ENCODE results near the gene GFOD1.

The GFOD1 gene

GRCh38 chr6:13407368-13407708, 80.1 kb downstream of the GFOD1 start:
- no peak overlapping the region for H3K4me3 ChIP-seq (ENCODE audit: low read depth, low read length)
- no peak for DNase-seq (ENCODE audit: low read depth)
- TF ChIP-seq CTCF (IDR thresholded peaks at IDR 0.05; ENCODE audit: insufficient read depth, low read depth, low read length, missing control alignments): no peak

- no peak overlapping the region for H3K4me3 ChIP-seq (ENCODE audit: low read depth, low read length)
- TF ChIP-seq CTCF (IDR thresholded peaks at IDR 0.05; ENCODE audit: insufficient read depth, low read depth, low read length, missing control alignments): no peak
- DNase-seq (ENCODE audit: low read depth): no peak
Observed at GRCh38 chr6:13406781-13407180, 80.6 kb downstream of the GFOD1 start.

- H3K4me3 ChIP-seq (ENCODE audit: low read depth, low read length): no peak overlapping the region
- no peak for DNase-seq (ENCODE audit: low read depth)
- no peak for TF ChIP-seq CTCF (IDR thresholded peaks at IDR 0.05; ENCODE audit: insufficient read depth, low read depth, low read length, missing control alignments)
Observed at GRCh38 chr6:13405961-13406477, 81.4 kb downstream of the GFOD1 start.

GRCh38 chr6:13404892-13405254, 82.5 kb downstream of the GFOD1 start:
- no peak for DNase-seq (ENCODE audit: low read depth)
- TF ChIP-seq CTCF (IDR thresholded peaks at IDR 0.05; ENCODE audit: insufficient read depth, low read depth, low read length, missing control alignments): no peak
- H3K4me3 ChIP-seq (ENCODE audit: low read depth, low read length): no peak overlapping the region

- no peak for DNase-seq (ENCODE audit: low read depth)
- H3K4me3 ChIP-seq (ENCODE audit: low read depth, low read length): no peak overlapping the region
- no peak for TF ChIP-seq CTCF (IDR thresholded peaks at IDR 0.05; ENCODE audit: insufficient read depth, low read depth, low read length, missing control alignments)
Observed at GRCh38 chr6:13404228-13404891, 83.0 kb downstream of the GFOD1 start.

GRCh38 chr6:13402711-13403110, 84.7 kb downstream of the GFOD1 start:
- no peak for DNase-seq (ENCODE audit: low read depth)
- no peak overlapping the region for H3K4me3 ChIP-seq (ENCODE audit: low read depth, low read length)
- no peak for TF ChIP-seq CTCF (IDR thresholded peaks at IDR 0.05; ENCODE audit: insufficient read depth, low read depth, low read length, missing control alignments)

- peak; percentile 63 for DNase-seq (ENCODE audit: low read depth)
- no peak for TF ChIP-seq CTCF (IDR thresholded peaks at IDR 0.05; ENCODE audit: insufficient read depth, low read depth, low read length, missing control alignments)
Observed at GRCh38 chr6:13400772-13401171, 86.6 kb downstream of the GFOD1 start.

More at GRCh38 chr6:13400772-13401171, 86.6 kb downstream of the GFOD1 start:
- no peak overlapping the region for H3K4me3 ChIP-seq (ENCODE audit: low read depth, low read length)

All from GM12865 (cell line).